PC-9 (cell line): ENCODE measurements around the gene DLG3.

ENCODE experiments used
- CTCF ChIP-seq: fragments of 200-600 bp; sonication (generic); conservative IDR thresholded peaks from 2 replicates; pipeline ENCODE4 v1.6.1; 2017; ENCODE audit warnings: mixed run types, antibody characterized with exemption, mild to moderate bottlenecking, moderate library complexity
- EZH2 ChIP-seq: fragments of 200-600 bp; sonication (generic); IDR thresholded peaks from 2 replicates; pipeline ENCODE4 v1.8.0; 2017; ENCODE audit warnings: antibody characterized with exemption, low read depth

GRCh38 chrX:70497026-70497425 is 52.4 kb downstream of the DLG3 start:
- no peak for TF ChIP-seq CTCF
- TF ChIP-seq EZH2 = no peak
